ENCODE measurements around the gene MAML3.

The MAML3 gene

GRCh38 chr4:139916041-139916440 lies 237.9 kb downstream of the MAML3 start:
- Histone ChIP-seq H3K4me3 (ENCODE audit: severe bottlenecking) (no peak overlapping the region), H3K27me3 (ENCODE audit: insufficient read depth, poor library complexity, severe bottlenecking) (no peaks in the 10 kb centered on the region), H3K36me3 (ENCODE audit: low read depth) (no peaks in the 10 kb centered on the region), H3K9me3 (ENCODE audit: severe bottlenecking) (no peaks in the 10 kb centered on the region), H3K27ac (ENCODE audit: poor library complexity, severe bottlenecking) (no peak overlapping the region), H3K4me1 (ENCODE audit: insufficient read depth, poor library complexity, severe bottlenecking) (no peaks in the 10 kb centered on the region)
- ATAC-seq (ENCODE audit: low read depth), result no peak
- DNase-seq (ENCODE audit: low spot score), result no peak
- TF ChIP-seq, protein P1, sequence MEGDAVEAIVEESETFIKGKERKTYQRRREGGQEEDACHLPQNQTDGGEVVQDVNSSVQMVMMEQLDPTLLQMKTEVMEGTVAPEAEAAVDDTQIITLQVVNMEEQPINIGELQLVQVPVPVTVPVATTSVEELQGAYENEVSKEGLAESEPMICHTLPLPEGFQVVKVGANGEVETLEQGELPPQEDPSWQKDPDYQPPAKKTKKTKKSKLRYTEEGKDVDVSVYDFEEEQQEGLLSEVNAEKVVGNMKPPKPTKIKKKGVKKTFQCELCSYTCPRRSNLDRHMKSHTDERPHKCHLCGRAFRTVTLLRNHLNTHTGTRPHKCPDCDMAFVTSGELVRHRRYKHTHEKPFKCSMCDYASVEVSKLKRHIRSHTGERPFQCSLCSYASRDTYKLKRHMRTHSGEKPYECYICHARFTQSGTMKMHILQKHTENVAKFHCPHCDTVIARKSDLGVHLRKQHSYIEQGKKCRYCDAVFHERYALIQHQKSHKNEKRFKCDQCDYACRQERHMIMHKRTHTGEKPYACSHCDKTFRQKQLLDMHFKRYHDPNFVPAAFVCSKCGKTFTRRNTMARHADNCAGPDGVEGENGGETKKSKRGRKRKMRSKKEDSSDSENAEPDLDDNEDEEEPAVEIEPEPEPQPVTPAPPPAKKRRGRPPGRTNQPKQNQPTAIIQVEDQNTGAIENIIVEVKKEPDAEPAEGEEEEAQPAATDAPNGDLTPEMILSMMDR (IDR thresholded peaks at IDR 0.05; ENCODE audit: poor library complexity, severe bottlenecking), result no peak

- Histone ChIP-seq H3K27me3 (ENCODE audit: insufficient read depth, poor library complexity, severe bottlenecking) (no peaks in the 10 kb centered on the region), H3K9me3 (ENCODE audit: severe bottlenecking) (no peaks in the 10 kb centered on the region), H3K36me3 (ENCODE audit: low read depth) (no peaks in the 10 kb centered on the region), H3K4me3 (ENCODE audit: severe bottlenecking) (no peak overlapping the region), H3K4me1 (ENCODE audit: insufficient read depth, poor library complexity, severe bottlenecking) (no peaks in the 10 kb centered on the region), H3K27ac (ENCODE audit: poor library complexity, severe bottlenecking) (no peak overlapping the region)
- TF ChIP-seq, protein P1 (IDR thresholded peaks at IDR 0.05; ENCODE audit: poor library complexity, severe bottlenecking), result no peak
- DNase-seq (ENCODE audit: low spot score), result no peak
- ATAC-seq (ENCODE audit: low read depth), result no peak
Measured at GRCh38 chr4:139915037-139915436, 238.9 kb downstream of the MAML3 start.

GRCh38 chr4:139913995-139914598 lies 239.9 kb downstream of the MAML3 start:
- Histone ChIP-seq H3K27ac (ENCODE audit: poor library complexity, severe bottlenecking) (no peak overlapping the region), H3K27me3 (ENCODE audit: insufficient read depth, poor library complexity, severe bottlenecking) (no peaks in the 10 kb centered on the region), H3K4me1 (ENCODE audit: insufficient read depth, poor library complexity, severe bottlenecking) (no peaks in the 10 kb centered on the region), H3K36me3 (ENCODE audit: low read depth) (no peaks in the 10 kb centered on the region), H3K9me3 (ENCODE audit: severe bottlenecking) (no peaks in the 10 kb centered on the region), H3K4me3 (ENCODE audit: severe bottlenecking) (no peak overlapping the region)
- TF ChIP-seq, protein P1 (IDR thresholded peaks at IDR 0.05; ENCODE audit: poor library complexity, severe bottlenecking), result no peak
- DNase-seq (ENCODE audit: low spot score), result no peak
- no peak for ATAC-seq (ENCODE audit: low read depth)

- H3K4me1 ChIP-seq (ENCODE audit: insufficient read depth, poor library complexity, severe bottlenecking), result no peaks in the 10 kb centered on the region
- H3K4me3 ChIP-seq (ENCODE audit: severe bottlenecking), result no peak overlapping the region
- no peaks in the 10 kb centered on the region for H3K27me3 ChIP-seq (ENCODE audit: insufficient read depth, poor library complexity, severe bottlenecking)
- H3K36me3 ChIP-seq (ENCODE audit: low read depth), result no peaks in the 10 kb centered on the region
- ATAC-seq (ENCODE audit: low read depth), result no peak
- H3K27ac ChIP-seq (ENCODE audit: poor library complexity, severe bottlenecking), result no peak overlapping the region
- TF ChIP-seq, protein P1 (IDR thresholded peaks at IDR 0.05; ENCODE audit: poor library complexity, severe bottlenecking), result no peak
- no peak for DNase-seq (ENCODE audit: low spot score)
- H3K9me3 ChIP-seq (ENCODE audit: severe bottlenecking), result no peaks in the 10 kb centered on the region
Measured at GRCh38 chr4:139913398-139913990, 240.5 kb downstream of the MAML3 start.

DNA sequence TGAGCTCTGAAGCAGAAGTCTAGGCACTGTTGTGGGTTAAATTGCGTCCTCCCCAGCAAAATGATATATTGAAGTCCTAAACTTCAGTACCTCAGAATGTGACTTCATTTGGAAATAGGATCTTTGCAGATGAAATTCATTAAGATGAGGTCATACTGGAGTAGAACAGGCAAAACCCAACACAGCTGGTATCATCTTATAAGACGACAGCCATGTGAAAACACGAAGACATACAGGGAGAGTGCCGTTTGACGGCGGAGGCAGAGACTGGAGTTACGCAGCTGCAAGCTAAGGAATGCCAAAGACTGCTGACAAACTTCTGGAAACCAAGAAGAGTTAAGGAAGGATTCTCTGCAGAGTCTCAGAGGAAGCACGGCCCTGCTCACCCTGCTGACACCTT lies 241.5 kb downstream of the MAML3 start:
- Histone ChIP-seq H3K27ac (ENCODE audit: poor library complexity, severe bottlenecking) (no peak overlapping the region), H3K4me3 (ENCODE audit: severe bottlenecking) (no peak overlapping the region), H3K36me3 (ENCODE audit: low read depth) (no peaks in the 10 kb centered on the region), H3K4me1 (ENCODE audit: insufficient read depth, poor library complexity, severe bottlenecking) (no peaks in the 10 kb centered on the region), H3K9me3 (ENCODE audit: severe bottlenecking) (no peaks in the 10 kb centered on the region), H3K27me3 (ENCODE audit: insufficient read depth, poor library complexity, severe bottlenecking) (no peaks in the 10 kb centered on the region)
- TF ChIP-seq, protein P1 (IDR thresholded peaks at IDR 0.05; ENCODE audit: poor library complexity, severe bottlenecking), result no peak
- DNase-seq (ENCODE audit: low spot score) (no peak), ATAC-seq (ENCODE audit: low read depth) (no peak)

Data from RWPE2 (cell line).